Neural progenitor cell (in vitro differentiated cells): ENCODE data around the gene LTO1. TPM values are rescaled to one million over a fixed set of nuclear protein-coding genes. Genes with fewer than 3 reads are reported as not detected.

ENCODE experiments used
- DNase-seq: peaks from one replicate; pipeline ENCODE4 v3.0.0-alpha.2; 2016; ENCODE audit warnings: low spot score
- H2AFZ ChIP-seq: fragments of 200-600 bp; sonication (generic); replicated peaks from 2 replicates; pipeline ENCODE4 v1.6.1; 2016; ENCODE audit warnings: antibody characterized with exemption
- H3F3A ChIP-seq: fragments of 200-600 bp; sonication (generic); 2 replicates; pipeline ENCODE4 v1.6.1; 2016; ENCODE audit warnings: antibody characterized with exemption, low read depth
- H3K27ac ChIP-seq: fragments of 200-600 bp; sonication (generic); 2 replicates; pipeline ENCODE4 v1.5.1; 2016; ENCODE audit warnings: mild to moderate bottlenecking
- H3K27me3 ChIP-seq: fragments of 200-600 bp; sonication (generic); 2 replicates; pipeline ENCODE4 v1.6.1; 2016; ENCODE audit warnings: mild to moderate bottlenecking, moderate library complexity
- H3K36me3 ChIP-seq: fragments of 200-600 bp; sonication (generic); 2 replicates; pipeline ENCODE4 v1.5.1; 2016
- H3K4me1 ChIP-seq: fragments of 200-600 bp; sonication (generic); 2 replicates; pipeline ENCODE4 v1.6.1; 2016; ENCODE audit warnings: mixed run types
- H3K4me2 ChIP-seq: fragments of 200-600 bp; sonication (generic); 2 replicates; pipeline ENCODE4 v1.6.1; 2016
- H3K4me3 ChIP-seq: fragments of 200-600 bp; sonication (generic); 2 replicates; pipeline ENCODE4 v1.5.1; 2016
- H3K79me2 ChIP-seq: fragments of 200-600 bp; sonication (generic); 2 replicates; pipeline ENCODE4 v1.6.1; 2016; ENCODE audit warnings: low read depth
- H3K9ac ChIP-seq: fragments of 200-600 bp; sonication (generic); 2 replicates; pipeline ENCODE4 v1.6.1; 2016
- H3K9me3 ChIP-seq: fragments of 200-600 bp; sonication (generic); 2 replicates; pipeline ENCODE4 v1.5.1; 2016; ENCODE audit warnings: low read depth
- H4K20me1 ChIP-seq: fragments of 200-600 bp; sonication (generic); 2 replicates; pipeline ENCODE4 v1.6.1; 2016; ENCODE audit warnings: low read depth
- H3K27ac Mint-ChIP-seq: 3 replicates; pipeline ENCODE4 v1.8.0; 2021; ENCODE audit warnings: mixed read lengths
- H3K27me3 Mint-ChIP-seq: 2 replicates; pipeline ENCODE4 v1.8.0; 2022; ENCODE audit warnings: low read depth, mild to moderate bottlenecking, inconsistent platforms, moderate library complexity, mixed read lengths; ENCODE audit not compliant: insufficient read depth
- H3K36me3 Mint-ChIP-seq: 3 replicates; pipeline ENCODE4 v1.8.0; 2021; ENCODE audit warnings: mixed read lengths
- H3K4me1 Mint-ChIP-seq: 3 replicates; pipeline ENCODE4 v1.8.0; 2021; ENCODE audit warnings: mixed read lengths
- H3K4me3 Mint-ChIP-seq: 3 replicates; pipeline ENCODE4 v1.8.0; 2021; ENCODE audit warnings: mild to moderate bottlenecking, moderate library complexity, mixed read lengths
- H3K9me3 Mint-ChIP-seq: 3 replicates; pipeline ENCODE4 v1.8.0; 2020; ENCODE audit warnings: mixed read lengths
- CTCF ChIP-seq: fragments of 200-600 bp; sonication (generic); IDR thresholded peaks from 2 replicates; pipeline ENCODE4 v1.5.1; 2017; ENCODE audit warnings: antibody characterized with exemption, mild to moderate bottlenecking
- EZH2 ChIP-seq: fragments of 200-600 bp; sonication (generic); IDR thresholded peaks from 2 replicates; pipeline ENCODE4 v1.6.1; 2017; ENCODE audit warnings: antibody characterized with exemption, mild to moderate bottlenecking, moderate library complexity
- EZH2phosphoT487 ChIP-seq: fragments of 200-600 bp; sonication (generic); IDR thresholded peaks from 2 replicates; pipeline ENCODE4 v1.6.1; 2017; ENCODE audit warnings: antibody characterized with exemption
- total RNA-seq: library from RNA; depleted of rRNA; stranded (reverse); fragments of >200 nt; gene quantifications from 2 replicates; pipeline ENCODE4 v1.2.3, GENCODE V29; 2015; ENCODE audit warnings: low replicate concordance

Gene LTO1
- total RNA-seq, 1 donor from 2014 or later = 11.9 TPM

DNA sequence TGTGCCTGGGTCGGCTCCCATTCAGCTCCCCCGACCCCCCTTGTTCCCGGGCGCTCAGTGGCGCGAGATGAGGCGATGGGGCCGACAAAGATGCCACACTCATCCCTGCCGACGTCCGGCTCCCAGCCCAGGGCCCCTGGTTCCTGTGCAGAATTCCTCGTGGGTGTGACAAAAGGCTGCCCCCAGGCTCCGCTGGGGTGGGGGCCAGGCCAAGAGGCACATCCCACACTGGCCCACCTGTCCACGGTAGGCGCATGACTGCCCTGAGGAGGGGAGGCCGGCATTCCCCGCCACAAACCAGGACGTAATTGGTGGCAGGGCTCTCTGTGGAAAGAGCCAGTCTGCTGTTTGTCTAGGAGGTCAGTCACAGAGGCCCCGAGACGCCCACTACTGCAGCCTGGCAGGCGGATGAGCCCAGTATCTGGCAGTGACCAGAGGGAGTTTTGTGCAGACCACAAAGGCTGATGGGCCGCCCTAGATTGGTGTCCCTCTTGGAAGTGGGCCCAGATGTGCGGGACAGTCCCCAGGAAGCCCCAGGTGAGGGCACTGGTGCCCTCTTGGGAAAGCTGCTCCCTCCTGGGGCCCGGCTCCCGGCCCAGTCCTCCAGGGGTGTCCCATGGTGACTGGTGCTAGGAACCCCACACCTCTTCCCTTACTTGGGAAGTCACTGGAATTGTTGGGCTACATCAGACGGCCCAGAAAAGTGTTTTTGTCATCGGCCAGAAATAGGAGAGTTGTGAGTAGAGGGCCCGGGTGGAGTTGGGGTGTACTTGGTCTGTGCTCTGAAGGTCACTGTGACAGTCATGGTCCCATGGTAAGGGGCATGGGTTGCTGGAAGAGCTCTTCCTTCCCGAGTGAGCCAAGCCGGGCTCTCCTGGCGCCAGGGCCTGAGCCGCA, 28.4 kb downstream of the LTO1 start:
- Mint-ChIP-seq H3K4me3 (no peak overlapping the region), H3K27ac (no peak overlapping the region), H3K27me3 (no peaks in the 10 kb centered on the region), H3K4me1 (peaks cover 28% of the 10 kb centered on the region), H3K36me3 (peaks cover 16% of the 10 kb centered on the region), H3K9me3 (no peaks in the 10 kb centered on the region)
- Histone ChIP-seq H3K79me2 (peaks cover 49% of the 10 kb centered on the region), H3K9ac (no peak overlapping the region), H3K4me2 (peak overlapping the region; percentile 59), H3K27me3 (no peaks in the 10 kb centered on the region), H2AFZ (no peak overlapping the region), H3K27ac (no peak overlapping the region), H4K20me1 (peaks cover 86% of the 10 kb centered on the region), H3K4me1 (peaks cover 19% of the 10 kb centered on the region), H3K4me3 (no peak overlapping the region), H3K36me3 (no peaks in the 10 kb centered on the region), H3F3A (peaks cover 18% of the 10 kb centered on the region), H3K9me3 (no peaks in the 10 kb centered on the region)
- DNase-seq = no peak
- TF ChIP-seq EZH2 (no peak), CTCF (no peak), EZH2phosphoT487 (no peak)

- Mint-ChIP-seq H3K4me3 (peak overlapping the region; percentile 53), H3K9me3 (no peaks in the 10 kb centered on the region), H3K27me3 (peaks cover 4% of the 10 kb centered on the region), H3K27ac (no peak overlapping the region), H3K4me1 (peaks cover 25% of the 10 kb centered on the region), H3K36me3 (peaks cover 13% of the 10 kb centered on the region)
- no peaks in the 10 kb centered on the region for H3K36me3 ChIP-seq
- no peak overlapping the region for H3K9ac ChIP-seq
- H3K9me3 ChIP-seq = no peaks in the 10 kb centered on the region
- peaks cover 56% of the 10 kb centered on the region for H3K79me2 ChIP-seq
- peak; percentile 81 for DNase-seq
- no peak overlapping the region for H3K27ac ChIP-seq
- peaks cover 20% of the 10 kb centered on the region for H3F3A ChIP-seq
- H3K4me2 ChIP-seq = peak overlapping the region; percentile 59
- H3K4me3 ChIP-seq = no peak overlapping the region
- no peaks in the 10 kb centered on the region for H3K27me3 ChIP-seq
- H4K20me1 ChIP-seq = peaks cover 90% of the 10 kb centered on the region
- H2AFZ ChIP-seq = no peak overlapping the region
- TF ChIP-seq EZH2phosphoT487 (no peak), CTCF (no peak), EZH2 (no peak)
- H3K4me1 ChIP-seq = peaks cover 19% of the 10 kb centered on the region
Observed at GRCh38 chr11:69645801-69646492, 29.2 kb downstream of the LTO1 start.

- H3K36me3 ChIP-seq = no peaks in the 10 kb centered on the region
- no peak overlapping the region for H3K4me3 ChIP-seq
- H3K4me1 ChIP-seq = peaks cover 23% of the 10 kb centered on the region
- no peak overlapping the region for H2AFZ ChIP-seq
- peaks cover 26% of the 10 kb centered on the region for H3F3A ChIP-seq
- Mint-ChIP-seq H3K27me3 (peaks cover 5% of the 10 kb centered on the region), H3K9me3 (no peaks in the 10 kb centered on the region), H3K4me1 (peaks cover 29% of the 10 kb centered on the region), H3K36me3 (peaks cover 13% of the 10 kb centered on the region), H3K4me3 (peak overlapping the region; percentile 53), H3K27ac (no peak overlapping the region)
- TF ChIP-seq EZH2phosphoT487 (no peak), CTCF (no peak), EZH2 (no peak)
- no peak overlapping the region for H3K27ac ChIP-seq
- no peak overlapping the region for H3K9ac ChIP-seq
- H3K9me3 ChIP-seq = no peaks in the 10 kb centered on the region
- H4K20me1 ChIP-seq = peaks cover 82% of the 10 kb centered on the region
- H3K79me2 ChIP-seq = peaks cover 56% of the 10 kb centered on the region
- H3K27me3 ChIP-seq = no peaks in the 10 kb centered on the region
- DNase-seq = no peak
- peak overlapping the region; percentile 59 for H3K4me2 ChIP-seq
Observed at GRCh38 chr11:69644962-69645675, 30.0 kb downstream of the LTO1 start.
